Esophagus mucosa (tissue), 1 donor: ENCODE results near the gene ISLR. TPM values are rescaled to one million over a fixed set of nuclear protein-coding genes. Genes with fewer than 3 reads are reported as not detected.

Source experiments
- ATAC-seq: fragments of 200-7000 bp; cut with Tn5 transposase; one replicate; pipeline ENCODE4 v1.9.1; 2020
- total RNA-seq: library from RNA; stranded (reverse); gene quantifications from one replicate; pipeline ENCODE4 v1.2.4, GENCODE V29; 2023
- donor health status: DM: yes; HTN: yes; CAD: no.

Gene ISLR
- total RNA-seq, 1 donor from 2014 or later: 2.2 TPM

GRCh38 chr15:74194572-74195559, 21.4 kb downstream of the ISLR start:
- no peak for ATAC-seq

GRCh38 chr15:74196175-74196574, 22.7 kb downstream of the ISLR start:
- ATAC-seq: peak; percentile 72

DNA sequence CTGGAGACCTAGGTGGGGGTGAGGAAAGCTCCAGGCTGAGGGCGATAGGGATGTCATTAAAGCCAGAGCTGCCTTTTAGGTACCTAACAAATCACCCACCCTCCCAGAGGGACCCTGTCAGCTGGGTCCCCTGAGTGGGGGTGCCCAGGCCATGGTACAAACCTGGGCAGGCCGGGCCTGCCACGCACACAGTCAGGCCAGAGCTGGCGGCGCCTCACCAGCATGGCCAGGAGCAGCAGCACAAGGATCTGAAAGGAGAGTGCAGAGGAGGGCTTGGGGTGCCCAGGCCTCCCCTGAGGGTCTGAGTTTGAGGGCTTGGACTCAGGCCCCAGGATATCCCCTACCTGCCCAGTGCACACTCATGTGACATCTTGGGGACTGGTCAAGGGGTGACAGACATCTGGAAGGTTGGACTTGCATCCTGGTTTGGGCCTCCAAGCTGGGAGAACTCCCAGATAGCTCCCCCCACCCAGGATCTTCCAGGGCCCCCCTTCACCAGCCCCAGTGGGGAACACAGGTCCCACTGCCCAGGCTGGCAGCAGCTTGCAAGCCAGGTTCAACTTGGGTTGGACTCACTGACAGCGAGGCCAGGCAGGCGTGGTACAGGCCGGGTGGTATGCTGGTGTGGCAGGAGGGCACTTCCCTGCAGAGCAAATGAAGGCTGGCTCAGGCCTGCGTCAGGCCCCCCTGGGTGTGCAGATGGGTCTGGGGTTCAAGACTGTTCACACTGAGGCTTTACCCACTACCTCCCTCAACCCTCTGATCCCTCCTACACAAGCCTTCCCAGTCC, 23.9 kb downstream of the ISLR start:
- no peak for ATAC-seq

DNA sequence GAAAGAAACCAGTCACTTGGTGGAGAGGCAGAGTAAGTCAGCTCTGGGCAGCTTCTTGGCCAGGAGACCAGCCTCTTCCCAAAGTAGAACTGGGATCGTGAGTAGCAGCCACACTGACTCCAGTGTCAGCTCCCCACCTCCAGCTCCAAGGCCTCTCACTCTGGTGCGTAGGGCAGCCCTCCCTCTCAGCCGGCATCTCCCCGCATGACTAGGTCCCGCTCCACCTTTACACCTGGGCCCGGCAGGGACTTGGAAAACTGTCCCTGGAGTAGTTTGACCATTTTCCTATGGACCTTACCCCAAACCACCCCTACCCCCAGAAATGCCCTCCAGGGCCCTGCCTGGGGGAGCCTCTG, 25.8 kb downstream of the ISLR start:
- ATAC-seq: no peak

DNA sequence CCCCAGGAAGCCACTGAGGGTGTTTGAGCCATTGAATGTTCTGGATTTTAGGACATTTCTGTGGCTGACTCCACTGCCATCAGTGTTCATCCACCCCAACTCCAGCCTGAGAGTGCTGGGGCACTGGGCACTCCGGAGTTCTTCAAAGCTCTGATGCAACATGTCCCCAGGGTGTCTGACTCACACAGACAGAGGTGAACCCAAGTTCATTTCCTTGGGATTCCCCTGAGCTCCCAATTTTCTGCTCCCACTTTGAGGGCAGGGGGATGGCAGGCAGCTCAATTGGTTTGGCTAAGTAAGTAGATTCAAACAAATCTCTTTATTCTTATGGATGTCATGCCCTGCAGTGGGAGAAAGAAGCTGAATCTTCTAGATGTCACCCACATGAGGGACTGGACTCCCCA, 26.9 kb downstream of the ISLR start:
- ATAC-seq: peak; percentile 63

DNA sequence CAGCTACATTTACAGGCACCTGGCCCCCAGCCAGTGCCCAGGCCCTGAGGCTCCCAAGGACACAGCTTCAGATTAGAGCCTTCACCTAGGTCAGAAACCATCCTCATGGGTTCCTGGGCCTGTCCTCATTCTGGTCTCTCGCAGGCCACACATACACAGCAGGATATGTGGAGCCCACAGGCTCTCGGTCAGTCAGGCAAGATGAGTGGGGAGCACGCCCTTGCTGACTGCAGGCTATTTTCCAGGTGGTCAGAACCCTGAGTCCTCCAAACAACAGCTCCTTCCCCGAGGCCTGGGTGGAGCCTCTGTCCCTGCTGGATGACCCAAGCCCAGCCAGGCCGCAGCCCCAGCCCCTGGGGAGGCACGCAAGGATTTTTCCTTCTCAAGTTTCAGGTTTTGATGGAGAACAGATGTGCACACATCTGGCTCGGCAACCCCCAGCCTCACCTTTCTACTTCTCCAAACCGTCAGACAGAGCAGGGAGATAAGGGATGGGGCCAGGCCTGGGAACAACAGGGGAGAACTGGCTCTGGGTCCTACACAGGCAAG, 27.4 kb downstream of the ISLR start:
- no peak for ATAC-seq

GRCh38 chr15:74201710-74202420, 28.4 kb downstream of the ISLR start:
- ATAC-seq: peak; percentile 71

- peak; percentile 22 for ATAC-seq
These were observed 29.2 kb downstream of the ISLR start, which contains the start of gene STRA6 for GRCh38 chr15:74202452-74203401. STRA6 (minus strand) TSS chr15:74202787; CDS start chr15:74202267, 520 bp downstream.

DNA sequence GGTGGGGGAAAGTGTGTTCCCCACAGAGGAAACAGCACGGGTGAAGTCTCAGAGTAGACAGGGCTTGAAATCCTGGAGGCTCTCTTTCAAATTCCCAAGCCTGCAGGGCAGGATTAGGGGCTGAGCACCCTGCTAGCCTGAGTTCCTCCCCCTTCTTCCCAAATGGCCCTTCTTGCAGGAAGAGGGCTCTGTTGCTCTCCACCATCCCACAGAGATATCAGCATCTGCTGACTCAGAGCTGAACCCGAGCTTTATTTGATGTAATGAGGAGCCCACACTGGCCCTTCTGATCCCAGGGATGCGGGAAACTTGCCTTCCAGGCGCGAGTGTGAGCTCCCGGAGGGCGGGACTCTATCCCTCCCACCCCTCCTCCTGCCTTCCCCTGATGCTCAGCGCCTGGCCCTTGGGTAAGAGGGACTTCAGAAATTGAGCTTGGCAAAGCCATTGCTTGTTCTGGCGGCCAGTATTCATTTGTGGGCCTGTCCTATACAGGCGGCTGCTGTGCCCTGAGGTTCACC, 30.5 kb downstream of the ISLR start:
- ATAC-seq: no peak

GRCh38 chr15:74205582-74205947, 32.1 kb downstream of the ISLR start:
- ATAC-seq: no peak

DNA sequence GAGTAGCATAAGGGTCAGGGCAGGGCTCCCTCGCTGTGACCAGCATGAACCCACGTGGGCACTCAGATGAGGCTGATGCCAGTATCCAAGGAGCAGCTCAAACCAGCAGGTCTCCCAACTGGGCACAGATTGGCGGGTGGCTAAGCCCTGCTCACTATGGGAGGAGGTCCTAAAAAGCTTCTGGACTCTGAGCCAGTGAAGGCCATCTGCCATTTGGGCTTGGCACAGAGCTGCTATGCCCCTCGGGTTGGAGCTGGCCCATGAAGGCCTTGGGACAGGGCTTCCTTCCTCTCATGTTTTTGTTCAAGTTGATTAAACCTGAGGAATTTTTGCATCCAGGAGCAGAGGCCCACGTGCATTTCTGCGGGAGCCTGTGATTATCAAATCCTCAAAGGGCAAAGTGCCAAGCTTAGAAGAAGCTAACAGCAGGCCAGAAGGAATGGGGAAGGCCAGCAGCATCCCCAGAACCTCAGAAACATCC, 33.3 kb downstream of the ISLR start:
- no peak for ATAC-seq

DNA sequence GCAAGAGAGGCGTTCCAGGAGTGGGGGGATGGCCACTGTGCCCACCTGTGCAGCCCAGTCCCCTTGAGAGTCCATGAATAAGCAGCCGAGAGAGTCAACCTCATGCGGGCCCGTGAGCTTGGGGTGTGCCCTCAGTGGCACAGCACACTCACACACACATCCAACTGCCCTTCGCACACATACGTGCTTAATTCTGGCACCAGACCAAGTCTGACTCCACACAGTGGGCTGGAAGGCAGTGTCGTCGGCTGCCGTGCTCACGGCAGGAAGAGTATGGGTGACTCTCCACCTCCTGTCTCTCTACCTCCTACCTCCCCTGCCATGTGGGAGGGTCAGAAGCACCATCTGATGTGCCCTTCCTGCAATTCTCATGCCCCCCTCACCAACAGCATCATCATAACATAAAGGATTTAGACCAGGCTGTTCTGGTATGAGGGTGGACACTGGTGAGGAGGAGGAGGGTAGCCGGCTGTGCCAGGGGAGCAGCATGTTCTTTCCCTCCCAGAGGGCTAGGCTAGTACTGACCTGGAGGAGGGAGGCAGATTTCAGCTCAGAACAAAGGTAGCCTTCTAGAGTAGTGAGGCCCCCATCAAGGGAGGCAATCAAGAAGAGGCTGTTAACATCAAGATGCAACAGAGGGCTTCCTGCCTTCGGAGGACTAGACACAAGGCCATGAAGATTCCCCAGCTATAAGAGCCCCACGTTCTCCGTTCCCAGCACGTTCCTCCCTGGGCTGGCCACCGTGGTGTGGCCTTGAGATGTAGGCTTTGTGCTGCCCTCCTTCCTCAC, 34.3 kb downstream of the ISLR start:
- no peak for ATAC-seq

DNA sequence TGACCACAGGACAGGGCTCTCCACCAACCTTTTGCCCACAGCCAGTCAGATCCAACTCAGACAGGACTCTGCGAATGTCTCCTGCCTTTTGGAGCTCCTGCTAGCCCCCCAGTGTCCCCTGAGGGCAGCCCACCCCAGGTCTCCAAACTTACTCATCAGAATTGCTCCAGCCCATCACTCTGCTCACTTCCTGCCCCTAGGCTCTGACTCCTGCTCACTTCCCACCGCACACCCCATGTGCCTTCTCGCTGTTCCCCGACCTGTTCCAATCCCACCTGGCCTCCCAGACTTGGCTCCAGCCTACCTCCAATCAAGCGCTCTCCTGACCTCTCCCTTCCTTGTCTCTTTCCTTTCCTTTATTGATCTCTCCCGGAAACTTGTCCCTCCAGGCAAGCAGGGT, 35.0 kb downstream of the ISLR start:
- no peak for ATAC-seq

DNA sequence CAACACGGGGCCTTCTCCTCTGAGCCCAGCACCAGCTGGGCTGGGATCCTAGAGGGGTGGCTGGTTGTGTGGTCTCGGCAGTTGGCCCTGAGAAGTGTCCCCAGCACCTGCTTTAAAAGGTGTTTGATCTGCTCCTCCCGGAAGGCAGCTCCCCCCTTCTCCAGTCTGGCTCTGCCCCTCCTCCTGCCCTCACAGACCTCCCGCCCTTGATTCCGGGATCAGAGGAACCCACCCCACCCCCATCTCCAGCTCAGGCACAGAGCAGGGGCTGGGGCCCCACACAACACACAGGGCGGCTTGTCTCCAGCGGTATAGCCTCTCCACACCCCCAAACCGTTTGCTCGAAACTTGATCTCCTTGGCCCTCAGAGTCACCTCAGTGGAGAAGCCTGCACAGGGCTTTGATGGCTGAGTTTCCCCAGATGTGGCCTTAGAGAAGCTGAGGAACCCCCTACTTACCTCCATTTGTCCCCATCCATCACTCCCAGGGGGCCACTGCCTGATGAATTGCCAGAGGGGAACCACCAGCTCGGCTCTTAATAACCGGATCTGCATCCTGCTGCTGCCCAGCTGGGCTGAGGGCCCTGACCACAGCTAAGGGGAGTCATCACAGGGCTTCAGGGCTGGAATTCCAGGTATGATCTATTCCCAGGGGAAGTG, 35.5 kb downstream of the ISLR start:
- ATAC-seq: no peak

DNA sequence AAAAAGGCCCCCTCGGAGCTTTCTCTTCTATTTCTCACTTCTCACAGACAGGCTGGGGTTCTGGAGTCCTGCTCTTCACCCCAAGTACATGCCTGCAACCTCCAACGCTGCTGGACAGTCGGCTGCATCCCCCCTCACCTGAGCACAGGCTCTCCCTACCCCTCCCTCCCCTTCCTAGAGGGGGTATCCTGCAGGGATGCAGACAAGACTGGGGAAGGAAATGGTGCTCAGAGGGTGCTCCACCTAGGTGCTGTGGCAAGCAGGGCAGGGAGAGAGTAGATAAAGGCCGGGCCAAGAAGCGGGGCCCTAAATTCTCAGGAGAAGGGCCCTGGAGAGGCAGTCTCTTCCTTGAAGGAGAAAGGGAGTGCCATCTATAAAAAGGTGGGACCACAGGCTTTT, 36.0 kb downstream of the ISLR start:
- no peak for ATAC-seq

- ATAC-seq: no peak
These were observed 36.6 kb downstream of the ISLR start for GRCh38 chr15:74209997-74210671.

DNA sequence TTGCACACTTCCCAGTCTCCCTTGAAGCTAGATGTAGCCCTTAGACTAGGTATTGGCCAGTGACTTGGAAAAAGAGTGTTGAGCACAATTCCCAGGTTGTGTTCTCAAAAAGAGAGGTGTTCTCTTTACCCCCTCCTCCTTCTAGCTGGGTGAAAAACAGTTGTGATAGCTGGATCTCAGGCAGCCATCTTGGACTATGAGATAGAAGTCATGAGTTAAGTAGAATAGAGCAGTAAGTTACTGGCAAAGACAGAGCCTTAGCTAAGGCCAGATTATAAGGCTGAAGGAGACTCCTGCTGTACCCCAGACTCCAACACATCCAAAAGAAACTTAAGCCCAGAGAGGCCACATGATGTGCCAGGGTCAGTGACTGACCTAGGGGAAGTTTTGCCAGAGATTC, 37.2 kb downstream of the ISLR start:
- ATAC-seq: no peak

GRCh38 chr15:74211656-74212055, 38.1 kb downstream of the ISLR start:
- ATAC-seq: no peak

DNA sequence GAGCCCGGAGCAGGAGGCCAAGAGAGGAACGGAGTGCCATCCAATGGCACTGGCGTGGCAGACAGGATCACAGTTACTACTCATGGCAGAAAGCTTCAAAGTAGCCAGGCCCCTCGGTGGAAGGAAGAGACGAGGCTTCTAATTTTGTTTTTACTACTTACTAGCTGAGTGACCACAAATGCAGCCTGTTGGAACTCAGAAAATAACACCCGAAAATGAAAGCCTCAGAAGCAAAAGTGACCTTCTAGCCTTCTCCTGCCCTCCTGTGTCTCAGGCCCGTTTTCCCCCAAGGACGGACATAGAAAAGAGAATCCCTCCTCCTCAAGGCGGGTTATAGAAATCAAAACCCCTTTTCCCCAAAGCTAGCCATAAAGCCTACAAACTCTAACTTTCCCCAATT, 39.0 kb downstream of the ISLR start:
- no peak for ATAC-seq
